Sigmoid colon (tissue), 7 donors: Measurements from ENCODE around the gene NHERF1. TPM values are rescaled to one million over a fixed set of nuclear protein-coding genes. Genes with fewer than 3 reads are reported as not detected.
A peak's percentile ranks its signal among the peaks of the same experiment; 100 is the strongest.

Experiments used
- DNase-seq: peaks from one replicate; pipeline ENCODE4 v3.0.0-alpha.2; 2019
- H3K27ac ChIP-seq, 4 donors: fragments of 200-600 bp; sonication (generic); one replicate each; pipeline ENCODE4 v1.5.1; 2016 to 2019; ENCODE audit warnings: mild to moderate bottlenecking in 1 of 4
- H3K27me3 ChIP-seq, 3 donors: fragments of 200-600 bp; sonication (generic); one replicate each; pipeline ENCODE4 v1.5.1; 2019; ENCODE audit warnings: mild to moderate bottlenecking in 1 of 3
- H3K36me3 ChIP-seq, 4 donors: fragments of 200-600 bp; sonication (generic); one replicate each; pipeline ENCODE4 v1.5.1; 2016 to 2019
- H3K4me1 ChIP-seq, 4 donors: fragments of 200-600 bp; sonication (generic); one replicate each; pipeline ENCODE4 v1.5.1; 2017 to 2019
- H3K4me3 ChIP-seq, 4 donors: fragments of 200-600 bp; sonication (generic); one replicate each; pipeline ENCODE4 v1.5.1; 2017 to 2019; ENCODE audit warnings: mild to moderate bottlenecking in 2 of 4, moderate library complexity in 1 of 4
- H3K9me3 ChIP-seq, 4 donors: fragments of 200-600 bp in 3 of 4; sonication (generic) in 3 of 4; one replicate each; pipeline versions ENCODE4 v1.5.1 to v1.6.1; 2013 to 2019
- EP300 ChIP-seq, 4 donors: sonication (generic); formaldehyde crosslinking; IDR thresholded peaks; one replicate each; pipeline ENCODE4 v1.6.1; 2017; ENCODE audit warnings: antibody characterized with exemption in 4 of 4
- POLR2A ChIP-seq, 2 donors: fragments of 450-650 bp; IDR thresholded peaks; one replicate each; pipeline ENCODE4 v1.6.1; 2016; ENCODE audit warnings: antibody characterized with exemption in 2 of 2, mild to moderate bottlenecking in 2 of 2, moderate library complexity in 2 of 2
- POLR2AphosphoS5 ChIP-seq, 4 donors: sonication (generic); formaldehyde crosslinking; IDR thresholded peaks; one replicate each; pipeline ENCODE4 v1.6.1; 2017; ENCODE audit warnings: antibody characterized with exemption in 4 of 4
- WGBS, 2 donors: extraction: QIAGEN DNeasy Blood & Tissue Kit; methylation state at CpG; one replicate each; pipeline ENCODE4 v1.1.7; 2013; 5-methylcytosine and 5-hydroxymethylcytosine counted together
- intact Hi-C: fragments of 100-400 bp; cut with DNase I; formaldehyde crosslinking; loops from one replicate; pipeline ENCODE4 v1.15.1; 2023
- polyA plus RNA-seq, 3 donors: library from polyadenylated mRNA; stranded (reverse); fragments of 200-250 nt; gene quantifications; one replicate each; pipeline ENCODE4 v1.2.3, GENCODE V29; 2013
- total RNA-seq, 4 donors: library from RNA; depleted of rRNA; stranded (reverse); fragments of >200 nt; gene quantifications; one replicate each; pipeline ENCODE4 v1.1.0, GENCODE V29; 2016
- TF ChIP-seq, protein P1 (sequence below), 4 experiments: fragments of 450-650 bp in 3 of 4; fragments of 200-600 bp in 1 of 4; IDR thresholded peaks; one replicate each; pipeline ENCODE4 v1.5.1; 2016 to 2019; ENCODE audit warnings: antibody characterized with exemption in 4 of 4, mild to moderate bottlenecking in 3 of 4, moderate library complexity in 2 of 4
- donor health status: healthy with polysubstance abuse.
- donor health status: Bipolar disorder and iron deficiency.
- donor health status: healthy.

Gene NHERF1
- total and polyA plus RNA-seq, 7 donors: 6.6 to 420 (median 12.5) TPM

DNA sequence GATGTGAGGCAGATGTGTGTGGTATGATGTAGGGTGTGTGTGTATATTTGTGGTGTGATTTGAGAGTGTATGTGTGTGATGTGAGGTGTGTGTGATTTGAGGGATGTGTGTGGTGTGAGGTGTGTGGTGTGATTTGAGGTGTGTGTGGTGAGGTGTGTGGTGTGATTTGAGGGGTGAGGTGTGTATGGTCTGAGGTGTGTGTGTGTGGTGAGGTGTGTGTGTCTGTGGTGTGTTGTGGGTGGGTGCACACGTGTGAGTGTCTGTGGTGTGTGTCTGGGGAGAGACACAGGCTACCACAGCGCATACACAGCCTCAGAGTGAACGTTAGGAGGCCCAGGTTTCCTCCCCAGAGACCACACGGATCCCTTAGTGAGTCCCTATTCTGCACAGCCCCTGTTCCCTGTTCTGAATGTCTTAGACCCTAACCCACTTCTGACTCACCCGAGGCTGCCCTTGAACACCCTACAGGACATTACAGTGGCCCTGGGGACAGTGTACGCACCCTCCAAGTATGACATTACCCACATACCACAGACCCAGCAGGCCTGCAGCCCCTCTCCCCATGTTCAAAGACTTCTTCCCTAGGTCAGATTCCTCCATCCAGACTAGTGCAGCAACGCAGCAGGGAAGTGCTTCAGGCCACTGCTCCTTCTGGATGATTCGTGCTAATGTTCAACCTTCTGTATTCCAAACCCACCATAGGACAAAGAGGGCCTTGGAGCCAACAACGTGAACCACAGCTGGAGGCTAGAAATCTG lies 14.9 kb upstream of the NHERF1 start:
- no peak for DNase-seq
- Histone ChIP-seq H3K36me3 (no peaks in the 10 kb centered on the region), H3K27ac (no peak overlapping the region), H3K27me3 (peaks cover 22 to 79% (median 34%) of the 10 kb centered on the region in 3 donors), H3K4me3 (no peak overlapping the region), H3K4me1 (peaks cover 0 to 24% (median 17%) of the 10 kb centered on the region in 4 donors), H3K9me3 (no peaks in the 10 kb centered on the region)
- 61 to 69% methylated on average over 9 of the region's 9 CpGs for WGBS, 2 donors
- TF ChIP-seq POLR2A (IDR thresholded peaks at IDR 0.05) (no peak), POLR2AphosphoS5 (IDR thresholded peaks at IDR 0.05) (no peak), EP300 (IDR thresholded peaks at IDR 0.05) (no peak)
- TF ChIP-seq, protein P1, sequence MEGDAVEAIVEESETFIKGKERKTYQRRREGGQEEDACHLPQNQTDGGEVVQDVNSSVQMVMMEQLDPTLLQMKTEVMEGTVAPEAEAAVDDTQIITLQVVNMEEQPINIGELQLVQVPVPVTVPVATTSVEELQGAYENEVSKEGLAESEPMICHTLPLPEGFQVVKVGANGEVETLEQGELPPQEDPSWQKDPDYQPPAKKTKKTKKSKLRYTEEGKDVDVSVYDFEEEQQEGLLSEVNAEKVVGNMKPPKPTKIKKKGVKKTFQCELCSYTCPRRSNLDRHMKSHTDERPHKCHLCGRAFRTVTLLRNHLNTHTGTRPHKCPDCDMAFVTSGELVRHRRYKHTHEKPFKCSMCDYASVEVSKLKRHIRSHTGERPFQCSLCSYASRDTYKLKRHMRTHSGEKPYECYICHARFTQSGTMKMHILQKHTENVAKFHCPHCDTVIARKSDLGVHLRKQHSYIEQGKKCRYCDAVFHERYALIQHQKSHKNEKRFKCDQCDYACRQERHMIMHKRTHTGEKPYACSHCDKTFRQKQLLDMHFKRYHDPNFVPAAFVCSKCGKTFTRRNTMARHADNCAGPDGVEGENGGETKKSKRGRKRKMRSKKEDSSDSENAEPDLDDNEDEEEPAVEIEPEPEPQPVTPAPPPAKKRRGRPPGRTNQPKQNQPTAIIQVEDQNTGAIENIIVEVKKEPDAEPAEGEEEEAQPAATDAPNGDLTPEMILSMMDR (IDR thresholded peaks at IDR 0.05): no peak
- intact Hi-C loops: loop anchor here (10.0 kb wide), 1 partner anchor 169 kb away; the partner anchor contains the start of gene CD300H

DNA sequence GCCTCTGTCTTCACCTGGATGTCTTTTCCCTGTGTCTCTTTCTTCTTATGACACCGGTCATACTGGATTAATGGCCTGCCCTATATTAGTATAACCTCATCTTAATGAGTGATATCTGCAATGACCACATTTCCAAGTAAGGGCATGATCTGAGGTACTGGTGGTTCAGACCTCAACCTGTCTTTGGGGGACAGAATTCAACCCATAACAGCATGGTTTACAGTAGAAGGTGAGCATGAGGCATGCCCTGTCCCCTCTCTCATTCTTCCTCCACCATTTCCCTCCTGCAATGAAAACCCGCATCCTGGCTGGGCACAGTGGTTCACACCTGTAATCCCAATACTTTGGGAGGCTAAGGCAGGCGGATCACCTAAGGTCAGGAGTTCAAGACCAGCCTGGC lies 14.2 kb upstream of the NHERF1 start:
- WGBS, 2 donors: 84 to 94% methylated on average over 3 of the region's 3 CpGs
- H3K27ac ChIP-seq: no peak overlapping the region
- TF ChIP-seq EP300 (IDR thresholded peaks at IDR 0.05): no peak
- TF ChIP-seq POLR2AphosphoS5 (IDR thresholded peaks at IDR 0.05): no peak
- no peak for TF ChIP-seq POLR2A (IDR thresholded peaks at IDR 0.05)
- TF ChIP-seq, protein P1 (IDR thresholded peaks at IDR 0.05): no peak
- peaks cover 22 to 86% (median 41%) of the 10 kb centered on the region in 3 donors for H3K27me3 ChIP-seq
- peaks cover 0 to 24% (median 17%) of the 10 kb centered on the region in 4 donors for H3K4me1 ChIP-seq
- DNase-seq: no peak
- H3K4me3 ChIP-seq: no peak overlapping the region
- H3K36me3 ChIP-seq: no peaks in the 10 kb centered on the region
- intact Hi-C loops: loop anchor here (10.0 kb wide), 1 partner anchor 169 kb away; the partner anchor contains the start of gene CD300H
- no peaks in the 10 kb centered on the region for H3K9me3 ChIP-seq

DNA sequence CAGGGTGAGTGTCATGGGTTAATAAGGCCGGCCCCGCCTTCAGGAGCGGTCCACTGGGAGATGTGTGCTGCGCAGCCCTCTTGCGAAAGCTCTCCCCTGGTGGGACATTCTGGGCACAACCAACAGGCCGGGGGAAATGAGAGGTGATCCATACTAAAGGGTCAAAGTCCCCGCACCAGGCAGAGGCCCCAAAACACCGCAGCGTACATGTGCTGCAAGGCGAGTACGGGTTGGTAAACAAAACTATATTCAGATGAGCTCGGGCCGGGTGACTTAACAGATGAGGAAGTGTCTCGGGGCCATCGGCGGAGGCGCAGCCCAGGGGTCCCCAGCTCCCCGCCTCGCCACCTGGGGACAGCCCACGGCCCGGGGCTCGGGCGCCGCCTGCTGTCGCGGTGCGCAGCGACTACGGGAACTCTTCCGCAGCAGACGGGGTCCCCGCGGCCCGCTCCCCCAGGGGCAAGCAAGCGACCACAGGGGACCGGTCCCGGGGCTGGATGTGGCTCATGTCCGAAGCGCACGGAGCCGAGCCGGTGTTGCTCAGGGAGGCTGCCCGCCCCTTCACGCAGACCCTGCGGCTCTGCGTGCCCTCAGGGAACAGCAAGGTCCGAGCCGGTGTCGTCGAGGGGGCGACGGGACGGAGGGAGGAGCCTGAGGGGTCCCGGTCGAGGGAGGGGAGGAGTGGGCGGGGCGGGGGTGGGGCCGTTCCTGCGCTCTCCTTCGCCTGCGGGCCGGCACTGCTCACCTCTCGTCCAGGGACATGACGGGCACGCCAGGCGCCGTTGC lies 11.7 kb upstream of the NHERF1 start, which contains the start of gene RAB37:
RAB37 (plus strand) TSS at position 744 of the 786 bp plus-strand sequence; CDS start at position 761, 17 bp downstream.
- H3K4me3 ChIP-seq: peak within 1 kb of the TSS in 3 of 4 donors; percentile 16 to 28 (median 24)

DNA sequence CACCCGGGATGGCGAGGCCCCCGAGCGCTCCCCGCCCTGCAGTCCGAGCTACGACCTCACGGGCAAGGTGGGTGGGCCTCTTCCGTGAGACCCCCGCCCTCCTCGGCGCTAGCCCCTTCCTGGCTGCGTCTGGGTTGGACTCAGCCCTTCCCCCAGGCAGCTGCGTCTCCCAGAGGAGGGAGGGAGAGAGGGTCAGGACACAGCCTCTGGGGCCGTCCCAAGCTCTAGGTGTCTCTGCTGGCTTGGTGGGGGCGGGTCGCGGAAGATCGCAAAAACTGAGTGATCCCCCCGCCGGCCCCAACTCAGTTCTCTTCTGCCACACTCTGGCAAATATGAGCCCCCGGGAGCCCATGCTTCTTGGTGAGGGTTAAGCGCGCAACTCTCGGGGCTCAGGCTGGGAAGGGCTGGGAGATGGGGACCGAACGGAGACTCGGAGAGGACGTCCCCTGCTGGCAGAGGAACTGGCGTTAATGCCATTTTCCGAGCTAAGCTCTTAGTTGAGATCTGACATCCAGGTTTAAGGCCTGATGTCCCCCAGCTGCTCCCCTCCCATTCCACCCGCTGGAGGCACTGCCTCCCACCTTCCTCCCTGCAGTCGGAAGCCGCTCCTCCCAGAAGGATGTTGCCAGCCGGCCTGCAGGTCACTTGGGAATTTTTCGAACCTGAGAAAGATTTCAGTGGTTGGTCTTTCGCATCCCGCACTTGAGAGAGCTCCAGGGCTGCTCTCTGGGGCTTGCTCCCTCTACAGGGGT lies 11.0 kb upstream of the NHERF1 start:
- Histone ChIP-seq H3K27me3 (peaks cover 22 to 92% (median 57%) of the 10 kb centered on the region in 3 donors), H3K27ac (peak overlapping the region in 1 of 4 donors; percentile 65), H3K36me3 (no peaks in the 10 kb centered on the region), H3K4me1 (peaks cover 0 to 24% (median 17%) of the 10 kb centered on the region in 4 donors), H3K4me3 (peak overlapping the region in 3 of 4 donors; percentile 16 to 28 (median 24)), H3K9me3 (no peaks in the 10 kb centered on the region)
- TF ChIP-seq EP300 (IDR thresholded peaks at IDR 0.05): no peak
- TF ChIP-seq, protein P1 (IDR thresholded peaks at IDR 0.05): peak in 1 of 4 experiments; percentile 14
- intact Hi-C loops: loop anchor here (10.0 kb wide), 1 partner anchor 173 kb away; the partner anchor contains the start of gene CD300H
- DNase-seq: no peak
- 2 to 4% methylated on average over 38 of the region's 38 CpGs for WGBS, 2 donors

More for the DNA sequence above, 11.7 kb upstream of the NHERF1 start, which contains the start of gene RAB37:
- TF ChIP-seq EP300 (IDR thresholded peaks at IDR 0.05): no peak
- TF ChIP-seq, protein P1 (IDR thresholded peaks at IDR 0.05): peak in 1 of 4 experiments; percentile 21
- H3K27ac ChIP-seq: peak within 1 kb of the TSS in 1 of 4 donors; percentile 65
- no peaks in the 10 kb centered on the region for H3K9me3 ChIP-seq
- DNase-seq: no peak
- H3K36me3 ChIP-seq: no peaks in the 10 kb centered on the region
- peaks cover 22 to 94% (median 59%) of the 10 kb centered on the region in 3 donors for H3K27me3 ChIP-seq
- intact Hi-C loops: loop anchor here (10.0 kb wide), 1 partner anchor 172 kb away; the partner anchor contains the start of gene CD300H
- peaks cover 0 to 24% (median 17%) of the 10 kb centered on the region in 4 donors for H3K4me1 ChIP-seq
- WGBS, 2 donors: 1% methylated on average over 67 of the region's 67 CpGs
